Neuron (in vitro differentiated cells): Measurements from ENCODE around the gene MYOC.
"Not testable (repeated sequence)": the region's sequence is repeated elsewhere in the genome, so short reads cannot be mapped to it uniquely, and the experiment has no call there.

ENCODE experiments used
- H2AFZ ChIP-seq: one replicate; pipeline ENCODE4 v1.6.1; 2013; ENCODE audit warnings: low read depth, mild to moderate bottlenecking, inconsistent platforms, low read length, moderate library complexity
- H3K27me3 ChIP-seq: one replicate; pipeline ENCODE4 v1.6.1; 2013; ENCODE audit warnings: low read length; ENCODE audit not compliant: insufficient read depth
- H3K36me3 ChIP-seq: one replicate; pipeline ENCODE4 v1.6.1; 2013; ENCODE audit warnings: low read length; ENCODE audit not compliant: insufficient read depth
- H3K4me1 ChIP-seq: one replicate; pipeline ENCODE4 v1.6.1; 2013; ENCODE audit warnings: low read length; ENCODE audit not compliant: insufficient read depth
- H3K4me3 ChIP-seq: 2 replicates; pipeline ENCODE4 v1.5.1; 2013; ENCODE audit warnings: mild to moderate bottlenecking, low read length, moderate library complexity
- H3K9me3 ChIP-seq: one replicate; pipeline ENCODE4 v1.6.1; 2013; ENCODE audit warnings: low read length

Gene MYOC

GRCh38 chr1:171652234-171652822 is at the start of gene MYOC:
Gene MYOC (minus strand): TSS chr1:171652688. CDS start chr1:171652611, 77 bp downstream.
- H3K9me3 ChIP-seq, result no peaks in the 10 kb centered on the region
- peaks cover 4% of the 10 kb centered on the region for H3K27me3 ChIP-seq
- no peaks in the 10 kb centered on the region for H3K36me3 ChIP-seq
- H3K4me1 ChIP-seq, result no peaks in the 10 kb centered on the region
- no peak within 1 kb of the TSS for H3K4me3 ChIP-seq
- no peak within 1 kb of the TSS for H2AFZ ChIP-seq

- H2AFZ ChIP-seq, result no peak overlapping the region
- H3K9me3 ChIP-seq, result peaks cover 3% of the 10 kb centered on the region
- no peaks in the 10 kb centered on the region for H3K27me3 ChIP-seq
- no peaks in the 10 kb centered on the region for H3K36me3 ChIP-seq
- no peaks in the 10 kb centered on the region for H3K4me1 ChIP-seq
- H3K4me3 ChIP-seq, result no peak overlapping the region
These were observed 47.0 kb upstream of the MYOC start for GRCh38 chr1:171699531-171699930.

GRCh38 chr1:171695772-171696171 is 43.3 kb upstream of the MYOC start:
- H3K36me3 ChIP-seq, H3K27me3 ChIP-seq, H2AFZ ChIP-seq, H3K4me1 ChIP-seq, H3K9me3 ChIP-seq, H3K4me3 ChIP-seq: not testable (repeated sequence)

GRCh38 chr1:171693541-171693940 is 41.1 kb upstream of the MYOC start:
- not testable (repeated sequence) for H2AFZ ChIP-seq, H3K9me3 ChIP-seq, H3K4me1 ChIP-seq

GRCh38 chr1:171683870-171684269 is 31.4 kb upstream of the MYOC start:
- no peaks in the 10 kb centered on the region for H3K4me1 ChIP-seq
- H2AFZ ChIP-seq, result no peak overlapping the region
- no peaks in the 10 kb centered on the region for H3K36me3 ChIP-seq
- H3K4me3 ChIP-seq, result no peak overlapping the region
- H3K27me3 ChIP-seq, result no peaks in the 10 kb centered on the region
- no peaks in the 10 kb centered on the region for H3K9me3 ChIP-seq

More at GRCh38 chr1:171693541-171693940, 41.1 kb upstream of the MYOC start:
- not testable (repeated sequence) for H3K4me3 ChIP-seq, H3K27me3 ChIP-seq, H3K36me3 ChIP-seq

- no peaks in the 10 kb centered on the region for H3K36me3 ChIP-seq
- no peak overlapping the region for H3K4me3 ChIP-seq
- no peaks in the 10 kb centered on the region for H3K4me1 ChIP-seq
- H2AFZ ChIP-seq, result no peak overlapping the region
- H3K9me3 ChIP-seq, result no peaks in the 10 kb centered on the region
- H3K27me3 ChIP-seq, result no peaks in the 10 kb centered on the region
These were observed 27.9 kb upstream of the MYOC start for GRCh38 chr1:171680339-171680738.

- H3K9me3 ChIP-seq, result no peaks in the 10 kb centered on the region
- no peaks in the 10 kb centered on the region for H3K4me1 ChIP-seq
- no peaks in the 10 kb centered on the region for H3K27me3 ChIP-seq
- H3K36me3 ChIP-seq, result no peaks in the 10 kb centered on the region
- H3K4me3 ChIP-seq, result no peak overlapping the region
- H2AFZ ChIP-seq, result no peak overlapping the region
These were observed 24.3 kb upstream of the MYOC start for GRCh38 chr1:171676823-171677222.

- Histone ChIP-seq H3K36me3 (no peaks in the 10 kb centered on the region), H3K4me1 (no peaks in the 10 kb centered on the region), H2AFZ (no peak overlapping the region), H3K9me3 (no peaks in the 10 kb centered on the region), H3K4me3 (no peak overlapping the region), H3K27me3 (no peaks in the 10 kb centered on the region)
These were observed 22.2 kb upstream of the MYOC start for GRCh38 chr1:171674431-171675405.

- H3K27me3 ChIP-seq, result no peaks in the 10 kb centered on the region
- H3K36me3 ChIP-seq, result no peaks in the 10 kb centered on the region
- no peaks in the 10 kb centered on the region for H3K9me3 ChIP-seq
- no peak overlapping the region for H2AFZ ChIP-seq
- no peaks in the 10 kb centered on the region for H3K4me1 ChIP-seq
- H3K4me3 ChIP-seq, result no peak overlapping the region
These were observed 18.3 kb upstream of the MYOC start for GRCh38 chr1:171670739-171671138.

- Histone ChIP-seq H3K9me3 (no peaks in the 10 kb centered on the region), H3K27me3 (peaks cover 5% of the 10 kb centered on the region), H3K36me3 (no peaks in the 10 kb centered on the region), H3K4me3 (no peak overlapping the region), H3K4me1 (no peaks in the 10 kb centered on the region), H2AFZ (no peak overlapping the region)
These were observed 15.9 kb upstream of the MYOC start for GRCh38 chr1:171668372-171668771.

- peaks cover 7% of the 10 kb centered on the region for H3K27me3 ChIP-seq
- no peaks in the 10 kb centered on the region for H3K9me3 ChIP-seq
- H3K4me3 ChIP-seq, result no peak overlapping the region
- H3K36me3 ChIP-seq, result no peaks in the 10 kb centered on the region
- peaks cover 2% of the 10 kb centered on the region for H3K4me1 ChIP-seq
- H2AFZ ChIP-seq, result no peak overlapping the region
These were observed 13.8 kb upstream of the MYOC start for GRCh38 chr1:171666114-171666769.

- H3K36me3 ChIP-seq, result no peaks in the 10 kb centered on the region
- H2AFZ ChIP-seq, result no peak overlapping the region
- H3K4me3 ChIP-seq, result no peak overlapping the region
- H3K9me3 ChIP-seq, result no peaks in the 10 kb centered on the region
- peaks cover 7% of the 10 kb centered on the region for H3K27me3 ChIP-seq
- peaks cover 3% of the 10 kb centered on the region for H3K4me1 ChIP-seq
These were observed 12.5 kb upstream of the MYOC start for GRCh38 chr1:171664976-171665375.
